ENCODE data around the gene SLC24A3.

The SLC24A3 gene

GRCh38 chr20:19451923-19452295 lies 239.5 kb downstream of the SLC24A3 start:
- H3K27ac ChIP-seq (ENCODE audit: low read length): no peak overlapping the region
- no peaks in the 10 kb centered on the region for H3K9me3 ChIP-seq (ENCODE audit: control insufficient read depth in 1 of 2, low read length in 2 of 2)
- H3K36me3 ChIP-seq (ENCODE audit: control insufficient read depth in 1 of 2, insufficient read depth in 2 of 2, low read length in 2 of 2): no peaks in the 10 kb centered on the region
- H3K4me1 ChIP-seq (ENCODE audit: control insufficient read depth in 1 of 2, insufficient read depth in 2 of 2, low read length in 2 of 2): peaks cover 6 to 26% of the 10 kb centered on the region in 2 donors
- H3K4me3 ChIP-seq (ENCODE audit: low read depth in 1 of 2, low read length in 2 of 2): no peak overlapping the region
- H3K27me3 ChIP-seq (ENCODE audit: low read depth, low read length): no peaks in the 10 kb centered on the region

- Histone ChIP-seq H3K4me3 (ENCODE audit: low read depth in 1 of 2, low read length in 2 of 2) (no peak overlapping the region), H3K27ac (ENCODE audit: low read length) (no peak overlapping the region), H3K36me3 (ENCODE audit: control insufficient read depth in 1 of 2, insufficient read depth in 2 of 2, low read length in 2 of 2) (no peaks in the 10 kb centered on the region), H3K27me3 (ENCODE audit: low read depth, low read length) (no peaks in the 10 kb centered on the region), H3K9me3 (ENCODE audit: control insufficient read depth in 1 of 2, low read length in 2 of 2) (no peaks in the 10 kb centered on the region), H3K4me1 (ENCODE audit: control insufficient read depth in 1 of 2, insufficient read depth in 2 of 2, low read length in 2 of 2) (peaks cover 6 to 30% of the 10 kb centered on the region in 2 donors)
These were observed 241.0 kb downstream of the SLC24A3 start for GRCh38 chr20:19453410-19453809.

DNA sequence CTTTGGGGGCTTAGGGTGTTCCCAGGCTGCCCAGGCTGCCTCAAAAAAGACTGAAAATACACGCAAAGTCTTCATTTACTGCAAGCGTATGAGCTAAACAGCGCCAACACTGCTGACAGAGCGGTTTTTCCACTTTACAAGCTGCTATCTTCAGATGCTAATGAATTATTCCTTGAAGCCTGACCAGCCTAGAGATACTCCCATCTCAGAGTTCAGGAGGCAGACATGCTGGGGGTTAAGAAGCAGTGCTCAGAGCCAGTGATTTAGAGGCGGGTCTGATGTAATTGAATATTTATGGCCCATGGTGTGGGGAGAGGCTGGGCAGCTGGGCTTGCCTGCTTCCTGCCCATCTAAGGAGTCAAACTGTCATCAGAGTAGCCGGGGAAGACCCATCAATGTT lies 241.4 kb downstream of the SLC24A3 start:
- Histone ChIP-seq H3K4me1 (ENCODE audit: control insufficient read depth in 1 of 2, insufficient read depth in 2 of 2, low read length in 2 of 2) (peaks cover 3 to 28% of the 10 kb centered on the region in 2 donors), H3K4me3 (ENCODE audit: low read depth in 1 of 2, low read length in 2 of 2) (no peak overlapping the region), H3K27ac (ENCODE audit: low read length) (no peak overlapping the region), H3K9me3 (ENCODE audit: control insufficient read depth in 1 of 2, low read length in 2 of 2) (no peaks in the 10 kb centered on the region), H3K36me3 (ENCODE audit: control insufficient read depth in 1 of 2, insufficient read depth in 2 of 2, low read length in 2 of 2) (no peaks in the 10 kb centered on the region), H3K27me3 (ENCODE audit: low read depth, low read length) (no peaks in the 10 kb centered on the region)

DNA sequence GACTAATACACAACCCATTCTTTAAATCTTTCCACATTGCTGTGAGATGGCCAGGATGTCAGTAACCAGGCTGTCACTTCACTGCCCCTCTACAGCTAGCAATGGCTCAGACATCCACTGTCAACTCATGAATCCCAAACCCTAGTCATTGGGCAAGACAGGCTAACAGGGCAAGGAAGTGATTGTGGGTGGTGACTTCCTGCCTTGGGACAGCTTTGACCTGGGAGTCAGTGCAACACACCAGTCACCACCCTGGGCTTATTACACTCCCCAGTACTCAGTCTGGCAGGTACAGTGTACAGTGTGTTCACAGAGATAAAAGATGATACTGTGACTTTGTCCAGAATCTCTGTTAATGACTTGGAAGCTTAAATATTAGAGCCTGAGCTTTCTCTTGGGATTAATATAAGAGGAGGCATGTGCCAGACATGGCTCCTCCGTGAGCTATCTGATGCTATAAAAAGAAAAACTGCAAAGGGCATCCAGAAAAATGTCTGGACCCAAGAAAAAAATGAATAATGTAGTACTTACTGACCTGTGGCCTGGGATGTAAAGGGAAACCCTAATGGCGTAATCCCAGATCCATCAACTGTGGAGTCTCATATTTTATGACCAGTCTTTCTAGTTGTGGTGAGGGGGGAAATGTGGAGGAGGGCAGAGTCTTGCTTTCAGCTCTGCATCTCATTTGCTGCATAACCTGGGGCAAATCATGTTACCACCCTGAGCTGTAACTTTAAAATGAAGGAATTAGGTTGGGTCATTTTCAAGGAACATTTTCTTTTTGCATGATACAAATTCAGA lies 244.4 kb downstream of the SLC24A3 start:
- Histone ChIP-seq H3K27me3 (ENCODE audit: low read depth, low read length) (no peaks in the 10 kb centered on the region), H3K4me1 (ENCODE audit: control insufficient read depth in 1 of 2, insufficient read depth in 2 of 2, low read length in 2 of 2) (peaks cover 0 to 16% of the 10 kb centered on the region in 2 donors), H3K27ac (ENCODE audit: low read length) (no peak overlapping the region), H3K9me3 (ENCODE audit: control insufficient read depth in 1 of 2, low read length in 2 of 2) (no peaks in the 10 kb centered on the region), H3K4me3 (ENCODE audit: low read depth in 1 of 2, low read length in 2 of 2) (no peak overlapping the region), H3K36me3 (ENCODE audit: control insufficient read depth in 1 of 2, insufficient read depth in 2 of 2, low read length in 2 of 2) (no peaks in the 10 kb centered on the region)

DNA sequence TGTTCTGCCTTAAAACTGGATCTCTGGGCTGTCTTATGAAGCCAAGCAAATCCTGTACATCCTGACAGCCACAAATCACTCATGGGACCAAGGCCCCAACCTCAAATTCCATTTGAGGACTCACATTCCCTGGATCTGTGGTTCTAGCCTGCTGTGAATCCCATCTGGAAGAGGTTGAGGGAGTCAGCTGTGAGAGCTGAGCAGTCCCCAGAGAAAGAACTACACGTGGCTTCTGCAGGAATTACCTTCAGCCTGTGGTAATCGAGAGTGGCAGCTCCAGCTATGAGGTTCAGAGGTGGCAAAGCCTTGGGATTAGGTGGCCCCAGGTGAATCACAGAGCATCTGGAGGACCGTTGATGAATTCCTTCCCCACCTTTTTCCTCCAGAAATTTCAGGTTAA lies 245.2 kb downstream of the SLC24A3 start:
- Histone ChIP-seq H3K36me3 (ENCODE audit: control insufficient read depth in 1 of 2, insufficient read depth in 2 of 2, low read length in 2 of 2) (no peaks in the 10 kb centered on the region), H3K9me3 (ENCODE audit: control insufficient read depth in 1 of 2, low read length in 2 of 2) (no peaks in the 10 kb centered on the region), H3K27ac (ENCODE audit: low read length) (no peak overlapping the region), H3K4me3 (ENCODE audit: low read depth in 1 of 2, low read length in 2 of 2) (no peak overlapping the region), H3K4me1 (ENCODE audit: control insufficient read depth in 1 of 2, insufficient read depth in 2 of 2, low read length in 2 of 2) (peaks cover 0 to 9% of the 10 kb centered on the region in 2 donors), H3K27me3 (ENCODE audit: low read depth, low read length) (no peaks in the 10 kb centered on the region)

GRCh38 chr20:19460386-19460785 lies 247.9 kb downstream of the SLC24A3 start:
- H3K4me1 ChIP-seq (ENCODE audit: control insufficient read depth in 1 of 2, insufficient read depth in 2 of 2, low read length in 2 of 2): peaks cover 0 to 9% of the 10 kb centered on the region in 2 donors
- H3K4me3 ChIP-seq (ENCODE audit: low read depth in 1 of 2, low read length in 2 of 2): no peak overlapping the region
- no peaks in the 10 kb centered on the region for H3K9me3 ChIP-seq (ENCODE audit: control insufficient read depth in 1 of 2, low read length in 2 of 2)
- H3K27ac ChIP-seq (ENCODE audit: low read length): no peak overlapping the region
- no peaks in the 10 kb centered on the region for H3K36me3 ChIP-seq (ENCODE audit: control insufficient read depth in 1 of 2, insufficient read depth in 2 of 2, low read length in 2 of 2)
- H3K27me3 ChIP-seq (ENCODE audit: low read depth, low read length): no peaks in the 10 kb centered on the region

- no peaks in the 10 kb centered on the region for H3K9me3 ChIP-seq (ENCODE audit: control insufficient read depth in 1 of 2, low read length in 2 of 2)
- H3K36me3 ChIP-seq (ENCODE audit: control insufficient read depth in 1 of 2, insufficient read depth in 2 of 2, low read length in 2 of 2): no peaks in the 10 kb centered on the region
- no peak overlapping the region for H3K4me3 ChIP-seq (ENCODE audit: low read depth in 1 of 2, low read length in 2 of 2)
- no peak overlapping the region for H3K27ac ChIP-seq (ENCODE audit: low read length)
- peaks cover 0 to 8% of the 10 kb centered on the region in 2 donors for H3K4me1 ChIP-seq (ENCODE audit: control insufficient read depth in 1 of 2, insufficient read depth in 2 of 2, low read length in 2 of 2)
- H3K27me3 ChIP-seq (ENCODE audit: low read depth, low read length): no peaks in the 10 kb centered on the region
These were observed 250.0 kb downstream of the SLC24A3 start for GRCh38 chr20:19462491-19462890.

DNA sequence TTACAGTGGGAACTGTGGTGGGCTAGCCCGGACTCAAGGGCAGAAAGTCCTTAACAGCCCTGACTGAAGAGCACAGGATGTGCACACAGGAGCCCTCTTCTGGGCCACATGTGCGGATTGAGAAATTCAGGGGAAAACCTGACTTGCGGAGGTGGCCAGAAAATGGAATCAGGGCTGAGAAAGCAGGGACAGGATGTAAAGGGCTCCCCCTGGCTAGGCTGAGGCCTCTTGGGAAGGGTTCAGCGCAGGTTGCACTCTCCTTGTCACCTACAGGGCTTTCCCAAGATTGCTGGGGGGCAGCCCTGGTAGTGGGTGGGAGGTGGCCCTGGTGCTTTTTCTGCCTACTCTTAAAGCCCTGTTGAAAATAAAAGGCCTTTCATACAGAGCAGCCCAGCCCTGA lies 251.2 kb downstream of the SLC24A3 start:
- Histone ChIP-seq H3K9me3 (ENCODE audit: control insufficient read depth in 1 of 2, low read length in 2 of 2) (no peaks in the 10 kb centered on the region), H3K36me3 (ENCODE audit: control insufficient read depth in 1 of 2, insufficient read depth in 2 of 2, low read length in 2 of 2) (no peaks in the 10 kb centered on the region), H3K27me3 (ENCODE audit: low read depth, low read length) (no peaks in the 10 kb centered on the region), H3K4me1 (ENCODE audit: control insufficient read depth in 1 of 2, insufficient read depth in 2 of 2, low read length in 2 of 2) (peaks cover 0 to 8% of the 10 kb centered on the region in 2 donors), H3K4me3 (ENCODE audit: low read depth in 1 of 2, low read length in 2 of 2) (no peak overlapping the region), H3K27ac (ENCODE audit: low read length) (no peak overlapping the region)

DNA sequence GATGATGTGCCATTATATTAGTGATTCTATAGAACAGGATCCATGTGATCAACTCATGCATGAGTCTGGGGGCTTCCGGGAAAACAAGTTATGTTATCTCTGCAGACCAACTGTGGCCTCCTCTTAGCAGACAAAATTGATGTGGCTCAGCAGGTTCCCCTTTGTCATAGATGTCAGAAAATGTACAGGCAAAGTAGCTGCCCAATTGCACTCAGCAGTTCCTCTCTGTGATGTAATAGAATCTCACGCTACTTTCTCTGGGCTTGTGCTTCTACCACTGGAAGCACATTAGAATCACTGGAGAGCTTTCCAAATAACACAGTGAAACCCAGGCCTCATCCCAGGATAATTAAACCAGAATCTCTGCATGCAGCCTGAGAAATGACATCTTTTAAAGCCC lies 253.1 kb downstream of the SLC24A3 start:
- Histone ChIP-seq H3K4me3 (ENCODE audit: low read depth in 1 of 2, low read length in 2 of 2) (no peak overlapping the region), H3K27me3 (ENCODE audit: low read depth, low read length) (no peaks in the 10 kb centered on the region), H3K36me3 (ENCODE audit: control insufficient read depth in 1 of 2, insufficient read depth in 2 of 2, low read length in 2 of 2) (no peaks in the 10 kb centered on the region), H3K27ac (ENCODE audit: low read length) (no peak overlapping the region), H3K4me1 (ENCODE audit: control insufficient read depth in 1 of 2, insufficient read depth in 2 of 2, low read length in 2 of 2) (peaks cover 0 to 8% of the 10 kb centered on the region in 2 donors), H3K9me3 (ENCODE audit: control insufficient read depth in 1 of 2, low read length in 2 of 2) (no peaks in the 10 kb centered on the region)

GRCh38 chr20:19466206-19466928 lies 253.9 kb downstream of the SLC24A3 start:
- Histone ChIP-seq H3K4me1 (ENCODE audit: control insufficient read depth in 1 of 2, insufficient read depth in 2 of 2, low read length in 2 of 2) (peaks cover 0 to 8% of the 10 kb centered on the region in 2 donors), H3K27me3 (ENCODE audit: low read depth, low read length) (no peaks in the 10 kb centered on the region), H3K9me3 (ENCODE audit: control insufficient read depth in 1 of 2, low read length in 2 of 2) (no peaks in the 10 kb centered on the region), H3K27ac (ENCODE audit: low read length) (no peak overlapping the region), H3K4me3 (ENCODE audit: low read depth in 1 of 2, low read length in 2 of 2) (no peak overlapping the region), H3K36me3 (ENCODE audit: control insufficient read depth in 1 of 2, insufficient read depth in 2 of 2, low read length in 2 of 2) (no peaks in the 10 kb centered on the region)

- Histone ChIP-seq H3K4me1 (ENCODE audit: control insufficient read depth in 1 of 2, insufficient read depth in 2 of 2, low read length in 2 of 2) (no peaks in the 10 kb centered on the region), H3K27ac (ENCODE audit: low read length) (no peak overlapping the region), H3K36me3 (ENCODE audit: control insufficient read depth in 1 of 2, insufficient read depth in 2 of 2, low read length in 2 of 2) (no peaks in the 10 kb centered on the region), H3K4me3 (ENCODE audit: low read depth in 1 of 2, low read length in 2 of 2) (no peak overlapping the region), H3K27me3 (ENCODE audit: low read depth, low read length) (no peaks in the 10 kb centered on the region), H3K9me3 (ENCODE audit: control insufficient read depth in 1 of 2, low read length in 2 of 2) (no peaks in the 10 kb centered on the region)
These were observed 260.9 kb downstream of the SLC24A3 start for GRCh38 chr20:19473216-19473921.

Measured in muscle layer of duodenum (tissue), 2 donors.